Ovary (tissue), 9 donors: Measurements from ENCODE around the gene LYZL2. TPM values are rescaled to one million over a fixed set of nuclear protein-coding genes. Genes with fewer than 3 reads are reported as not detected.

Experiments used
- DNase-seq, 5 donors: peaks; one replicate each; pipeline ENCODE4 v3.0.0-alpha.2; 2019 to 2020
- H3K27ac ChIP-seq, 2 donors: fragments of 200-600 bp; one replicate each; pipeline versions ENCODE4 v1.5.1 to v1.8.0; 2019 to 2022
- H3K27me3 ChIP-seq: fragments of 200-600 bp; one replicate; pipeline ENCODE4 v1.8.0; 2022
- H3K36me3 ChIP-seq: fragments of 200-600 bp; sonication (generic); one replicate; pipeline ENCODE4 v1.5.1; 2019
- H3K4me1 ChIP-seq: one replicate; pipeline ENCODE4 v1.8.1; 2013; ENCODE audit warnings: mild to moderate bottlenecking, moderate library complexity; ENCODE audit not compliant: insufficient read depth
- H3K4me3 ChIP-seq: fragments of 200-600 bp; sonication (generic); one replicate; pipeline ENCODE4 v1.5.1; 2017
- H3K9me3 ChIP-seq, 2 donors: fragments of 200-600 bp in 1 of 2; sonication (generic) in 1 of 2; one replicate each; pipeline versions ENCODE4 v1.5.1 to v1.8.1; 2013 to 2019; ENCODE audit warnings: mild to moderate bottlenecking in 1 of 2, moderate library complexity in 1 of 2
- EP300 ChIP-seq: sonication (generic); formaldehyde crosslinking; IDR thresholded peaks from one replicate; pipeline ENCODE4 v1.6.1; 2017; ENCODE audit warnings: antibody characterized with exemption
- POLR2A ChIP-seq: fragments of 450-650 bp; IDR thresholded peaks from one replicate; pipeline ENCODE4 v1.6.1; 2017; ENCODE audit warnings: antibody characterized with exemption, mild to moderate bottlenecking, moderate library complexity
- WGBS, 3 donors: extraction: QIAGEN DNeasy Blood & Tissue Kit in 1 of 3; methylation state at CpG; one replicate each; pipeline versions ENCODE4 v1.1.5 to v1.1.7; 2013 to 2017; 5-methylcytosine and 5-hydroxymethylcytosine counted together
- intact Hi-C, 4 donors: fragments of 100-400 bp; cut with DNase I; formaldehyde crosslinking; loops; one replicate each; pipeline versions ENCODE4 v1.11.0 to v1.15.1; 2022 to 2023
- polyA plus RNA-seq, 2 donors: library from polyadenylated mRNA; stranded (reverse); fragments of 200-250 nt in 1 of 2; fragments of 350-450 nt in 1 of 2; fragmentation: Illumina TruSeq in 1 of 2; extraction: RNeasy Lipid Tissue Mini Kit (QIAGEN cat#74804) in 1 of 2; gene quantifications; one replicate each; pipeline ENCODE4 v1.2.3, GENCODE V29; 2013 to 2014
- total RNA-seq, 7 donors: library from RNA; depleted of rRNA in 2 of 7; stranded (reverse); fragments of >200 nt in 2 of 7; fragmentation: NEBNext Ultra II Directional in 3 of 7; extraction: Animal tissue kit (Norgen Biotek cat#: 25700) in 3 of 7; gene quantifications; one replicate each; pipeline versions ENCODE4 v1.1.0 to v1.2.4, GENCODE V29; 2016 to 2023
- TF ChIP-seq, protein P1 (sequence below), 3 donors: fragments of 450-650 bp in 2 of 3; fragments of 200-600 bp in 1 of 3; IDR thresholded peaks; one replicate each; pipeline versions ENCODE4 v1.5.1 to v1.8.0; 2016 to 2022; ENCODE audit warnings: antibody characterized with exemption in 3 of 3, mild to moderate bottlenecking in 1 of 3
- donor health status: DM: no; HTN: no; CAD: no; lungs with moderate emphysema.
- donor health status: DM: no; HTN: no; CAD: no.
- donor health status: Bipolar disorder and iron deficiency.
- donor health status: DM: yes; HTN: yes; CAD: no.
- donor health status: DM: no; HTN: no; CAD: no.
- donor health status: DM: yes; HTN: yes; CAD: no.

LYZL2 gene
- total and polyA plus RNA-seq, 9 donors, result not detected

- H3K36me3 ChIP-seq, result no peaks in the 10 kb centered on the region
- H3K4me3 ChIP-seq, result no peak overlapping the region
- H3K27ac ChIP-seq, result no peak overlapping the region
- no peaks in the 10 kb centered on the region for H3K27me3 ChIP-seq
- intact Hi-C loops, result no loop called here
- H3K9me3 ChIP-seq, result no peaks in the 10 kb centered on the region
- TF ChIP-seq POLR2A, result no peak
- no peak for TF ChIP-seq EP300
- TF ChIP-seq, protein P1, sequence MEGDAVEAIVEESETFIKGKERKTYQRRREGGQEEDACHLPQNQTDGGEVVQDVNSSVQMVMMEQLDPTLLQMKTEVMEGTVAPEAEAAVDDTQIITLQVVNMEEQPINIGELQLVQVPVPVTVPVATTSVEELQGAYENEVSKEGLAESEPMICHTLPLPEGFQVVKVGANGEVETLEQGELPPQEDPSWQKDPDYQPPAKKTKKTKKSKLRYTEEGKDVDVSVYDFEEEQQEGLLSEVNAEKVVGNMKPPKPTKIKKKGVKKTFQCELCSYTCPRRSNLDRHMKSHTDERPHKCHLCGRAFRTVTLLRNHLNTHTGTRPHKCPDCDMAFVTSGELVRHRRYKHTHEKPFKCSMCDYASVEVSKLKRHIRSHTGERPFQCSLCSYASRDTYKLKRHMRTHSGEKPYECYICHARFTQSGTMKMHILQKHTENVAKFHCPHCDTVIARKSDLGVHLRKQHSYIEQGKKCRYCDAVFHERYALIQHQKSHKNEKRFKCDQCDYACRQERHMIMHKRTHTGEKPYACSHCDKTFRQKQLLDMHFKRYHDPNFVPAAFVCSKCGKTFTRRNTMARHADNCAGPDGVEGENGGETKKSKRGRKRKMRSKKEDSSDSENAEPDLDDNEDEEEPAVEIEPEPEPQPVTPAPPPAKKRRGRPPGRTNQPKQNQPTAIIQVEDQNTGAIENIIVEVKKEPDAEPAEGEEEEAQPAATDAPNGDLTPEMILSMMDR (IDR thresholded peaks at IDR 0.05), result no peak
- DNase-seq, result no peak
- WGBS, 3 donors, result 92 to 95% (median 94%) methylated on average over 4 of the region's 4 CpGs
- H3K4me1 ChIP-seq, result no peaks in the 10 kb centered on the region
Measured at GRCh38 chr10:30574432-30574796, 55.1 kb downstream of the LYZL2 start.

DNA sequence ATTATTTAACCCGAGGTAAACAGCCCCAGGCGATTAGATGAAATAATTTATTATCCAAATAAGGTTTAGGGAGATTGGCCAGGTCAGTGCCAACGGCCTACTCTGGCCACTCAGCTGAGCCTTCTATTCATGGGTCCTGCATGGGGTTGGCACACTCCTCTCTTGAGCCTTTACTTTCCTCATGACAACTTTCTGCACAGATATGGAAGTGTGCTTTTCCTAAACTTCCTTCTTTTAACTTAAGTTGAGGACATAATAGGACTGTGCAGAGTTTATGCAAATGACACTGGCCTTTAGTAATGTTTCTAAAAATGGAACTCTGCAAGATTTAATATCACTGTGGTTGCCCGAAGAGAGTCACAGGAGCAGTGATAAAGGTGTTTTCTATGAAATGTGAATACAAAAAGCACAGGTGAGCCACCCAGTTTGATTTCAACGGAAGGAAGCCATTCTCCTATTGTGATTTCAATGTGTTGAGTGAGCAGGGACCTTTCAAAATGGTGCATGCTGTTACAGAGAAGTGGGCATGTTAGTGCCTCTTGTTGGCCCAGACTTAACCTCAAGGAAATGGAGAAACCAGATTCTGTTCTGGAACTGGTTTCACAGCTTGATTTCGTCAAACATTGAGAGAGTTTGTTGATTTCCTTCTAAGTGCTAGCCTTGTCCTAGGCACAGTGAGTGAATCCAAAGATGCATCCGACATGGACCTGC, 55.7 kb downstream of the LYZL2 start:
- 79 to 88% (median 86%) methylated on average over 7 of the region's 7 CpGs for WGBS, 3 donors
- H3K36me3 ChIP-seq, result no peaks in the 10 kb centered on the region
- intact Hi-C loops, result no loop called here
- no peak for TF ChIP-seq EP300
- no peaks in the 10 kb centered on the region for H3K4me1 ChIP-seq
- no peaks in the 10 kb centered on the region for H3K27me3 ChIP-seq
- H3K27ac ChIP-seq, result no peak overlapping the region
- DNase-seq, result no peak
- no peak overlapping the region for H3K4me3 ChIP-seq
- no peaks in the 10 kb centered on the region for H3K9me3 ChIP-seq

GRCh38 chr10:30565449-30565848, 64.1 kb downstream of the LYZL2 start:
- 42 to 48% (median 47%) methylated on average over 2 of the region's 2 CpGs for WGBS, 3 donors
- intact Hi-C loops, result no loop called here

GRCh38 chr10:30562787-30563186, 66.8 kb downstream of the LYZL2 start:
- DNase-seq, result no peak
- no peaks in the 10 kb centered on the region for H3K36me3 ChIP-seq
- no peaks in the 10 kb centered on the region for H3K4me1 ChIP-seq
- H3K27me3 ChIP-seq, result no peaks in the 10 kb centered on the region
- no peak overlapping the region for H3K27ac ChIP-seq
- no peak overlapping the region for H3K4me3 ChIP-seq
- intact Hi-C loops, result no loop called here
- TF ChIP-seq, protein P1 (IDR thresholded peaks at IDR 0.05), result no peak
- TF ChIP-seq POLR2A, result no peak
- TF ChIP-seq EP300, result no peak
- WGBS, 3 donors, result 89 to 96% (median 91%) methylated on average over 5 of the region's 5 CpGs
- H3K9me3 ChIP-seq, result no peaks in the 10 kb centered on the region

More at GRCh38 chr10:30565449-30565848, 64.1 kb downstream of the LYZL2 start:
- TF ChIP-seq, protein P1 (IDR thresholded peaks at IDR 0.05), result no peak
- no peak for TF ChIP-seq EP300
- no peak for TF ChIP-seq POLR2A
- DNase-seq, result no peak
- Histone ChIP-seq H3K27me3 (no peaks in the 10 kb centered on the region), H3K4me3 (no peak overlapping the region), H3K27ac (no peak overlapping the region), H3K4me1 (no peaks in the 10 kb centered on the region), H3K36me3 (no peaks in the 10 kb centered on the region), H3K9me3 (no peaks in the 10 kb centered on the region)

Other genes starting within 250 kb of the LYZL2 start
- gene MAP3K8, start 195.6 kb downstream of the LYZL2 start, total RNA-seq, result 10 to 100 TPM in 6 of 7 donors, 1 to 10 TPM in 1; 9.9 to 32.5 (median 13.5) TPM
- gene MAP3K8, start 195.6 kb downstream of the LYZL2 start, polyA plus RNA-seq, result 10 to 100 TPM in 1 of 2 donors, 1 to 10 TPM in 1; 7.7 to 13.8 TPM